ENCODE data around the gene ADGRV1. TPM values are rescaled to one million over a fixed set of nuclear protein-coding genes. Genes with fewer than 3 reads are reported as not detected.

The ADGRV1 gene
- total and polyA plus RNA-seq, 2 donors (not counting 3 experiments of a cell fraction or from before 2014, with no cell fraction given) = 0.11 to 0.55 TPM

GRCh38 chr5:91022518-91022917 is 463.9 kb downstream of the ADGRV1 start:
- H3K79me2 ChIP-seq (ENCODE audit: control insufficient read depth, insufficient read depth, low read length) = no peaks in the 10 kb centered on the region
- DNase-seq (ENCODE audit: low read depth, low spot score) = no peak
- H3K4me2 ChIP-seq (ENCODE audit: insufficient read depth, low read length) = no peak overlapping the region
- dilution Hi-C loops (cut with MboI; ENCODE audit: extremely low pct_ligation_motif_present, low sequenced_read_pairs) (no loop called here), intact Hi-C loops (cut with micrococcal nuclease) (no loop called here)
- no peak overlapping the region for H2AFZ ChIP-seq (ENCODE audit: low read depth, low read length)
- H3K4me1 ChIP-seq (ENCODE audit: control insufficient read depth, extremely low read depth, insufficient read depth, low read length) = no peaks in the 10 kb centered on the region
- H3K36me3 ChIP-seq (ENCODE audit: control insufficient read depth in 2 of 2, extremely low read depth in 1 of 2, insufficient read depth in 2 of 2, low read length in 2 of 2) = no peaks in the 10 kb centered on the region
- no peak for FAIRE-seq
- H3K9me3 ChIP-seq (replicated peaks; ENCODE audit: control insufficient read depth, insufficient read depth, low read length) = no peaks in the 10 kb centered on the region
- TF ChIP-seq FOS (IDR thresholded peaks at IDR 0.05; ENCODE audit: borderline replicate concordance, insufficient read depth, low read length) = no peak
- no peak for TF ChIP-seq GATA2 (IDR thresholded peaks at IDR 0.05; ENCODE audit: insufficient read depth, insufficient read length, low read depth, low read length)
- TF ChIP-seq MAX (IDR thresholded peaks at IDR 0.05; ENCODE audit: insufficient read depth, insufficient read length) = no peak
- no peak for TF ChIP-seq EZH2 (IDR thresholded peaks at IDR 0.05; ENCODE audit: borderline replicate concordance, low read depth, low read length, severe bottlenecking)
- TF ChIP-seq POLR2A (IDR thresholded peaks at IDR 0.05; ENCODE audit: low read depth, low read length) = no peak
- no peak for TF ChIP-seq POLR2AphosphoS5 (IDR thresholded peaks at IDR 0.05; ENCODE audit: insufficient read depth, low read depth, low read length)
- no peak for TF ChIP-seq JUN (IDR thresholded peaks at IDR 0.05; ENCODE audit: borderline replicate concordance, insufficient read depth, insufficient read length, low read depth)
- TF ChIP-seq CTCF (IDR thresholded peaks at IDR 0.05; ENCODE audit: extremely low read depth in 1 of 2, insufficient read depth in 1 of 2, low read depth in 1 of 2, low read length in 2 of 2) = no peak
- no peak for TF ChIP-seq MYC (IDR thresholded peaks at IDR 0.05; ENCODE audit: low read depth, low read length)
- H3K9me1 ChIP-seq (replicated peaks; ENCODE audit: control insufficient read depth, extremely low read depth, insufficient read depth, low read length) = no peaks in the 10 kb centered on the region
- ChIA-PET POLR2A (no interaction called here), CTCF (interaction anchor here (1.3 kb wide), 1 partner anchor 90 kb away, joined by 5 read pairs; no protein-coding TSS in a partner anchor)
- BruUV-seq (replicated peaks) = no TSS peak
- H3K27me3 ChIP-seq (ENCODE audit: control insufficient read depth in 2 of 2, insufficient read depth in 2 of 2, low read length in 2 of 2) = no peaks in the 10 kb centered on the region
- no peak overlapping the region for H3K9ac ChIP-seq (replicated peaks; ENCODE audit: extremely low read depth, insufficient read depth, low read length)
- no peaks in the 10 kb centered on the region for H4K20me1 ChIP-seq (replicated peaks; ENCODE audit: control insufficient read depth, extremely low read depth, insufficient read depth, low read length)
- H3K27ac ChIP-seq (ENCODE audit: insufficient read depth, low read depth, low read length) = no peak overlapping the region
- no peak overlapping the region for H3K4me3 ChIP-seq (replicated peaks in 1 of 3; ENCODE audit: insufficient read depth in 1 of 3, low read depth in 1 of 3, low read length in 3 of 3)
